Sciatic nerve (tissue), 2 donors: ENCODE results near the gene CCM2. TPM values are rescaled to one million over a fixed set of nuclear protein-coding genes. Genes with fewer than 3 reads are reported as not detected.

Experiments used
- ATAC-seq: fragments of 200-7000 bp; cut with Tn5 transposase; one replicate; pipeline ENCODE4 v1.9.1; 2020; ENCODE audit warnings: mild to moderate bottlenecking, moderate library complexity
- DNase-seq: peaks from one replicate; pipeline ENCODE4 v3.0.0-alpha.2; 2020; ENCODE audit warnings: low spot score
- intact Hi-C: fragments of 100-400 bp; cut with DNase I; formaldehyde crosslinking; loops from one replicate; pipeline ENCODE4 v1.14.2; 2022
- total RNA-seq: library from RNA; stranded (reverse); fragmentation: NEBNext Ultra II Directional; extraction: Animal tissue kit (Norgen Biotek cat#: 25700); gene quantifications from one replicate; pipeline ENCODE4 v1.2.1, GENCODE V29; 2021
- donor health status: DM: no; HTN: no; CAD: no.
- donor health status: DM: no; HTN: no; CAD: no.

Gene CCM2
- total RNA-seq, result 42.9 TPM

- intact Hi-C loops, result no loop called here
- no peak for ATAC-seq
These were observed at the start of gene CCM2 for GRCh38 chr7:45000093-45001032. Gene CCM2 (plus strand): TSS chr7:45000201. CDS start chr7:45000334, 133 bp downstream.

GRCh38 chr7:44953156-44953555 lies 46.8 kb upstream of the CCM2 start:
- ATAC-seq (no peak), DNase-seq (no peak)
- intact Hi-C loops, result no loop called here

More at GRCh38 chr7:45000093-45001032, at the start of gene CCM2:
- DNase-seq, result peak; percentile 78

- intact Hi-C loops, result no loop called here
- no peak for ATAC-seq
- no peak for DNase-seq
These were observed 44.3 kb upstream of the CCM2 start for GRCh38 chr7:44955733-44956132.

GRCh38 chr7:44956157-44956766 lies 43.7 kb upstream of the CCM2 start:
- ATAC-seq, result no peak
- intact Hi-C loops, result no loop called here
- no peak for DNase-seq

- intact Hi-C loops, result no loop called here
- DNase-seq (no peak), ATAC-seq (no peak)
These were observed 41.2 kb upstream of the CCM2 start for GRCh38 chr7:44958645-44959344.

GRCh38 chr7:44959433-44959951 lies 40.5 kb upstream of the CCM2 start:
- intact Hi-C loops, result no loop called here
- no peak for ATAC-seq
- no peak for DNase-seq

- intact Hi-C loops, result loop anchor here (10.0 kb wide), 1 partner anchor 175 kb away; no protein-coding TSS in a partner anchor
- no peak for ATAC-seq
- no peak for DNase-seq
These were observed 39.9 kb upstream of the CCM2 start for GRCh38 chr7:44960011-44960580.

- intact Hi-C loops, result loop anchor here (10.0 kb wide), 1 partner anchor 173 kb away; no protein-coding TSS in a partner anchor
- no peak for DNase-seq
These were observed 38.0 kb upstream of the CCM2 start for GRCh38 chr7:44961844-44962482.

GRCh38 chr7:44962483-44963251 lies 37.3 kb upstream of the CCM2 start:
- ATAC-seq, result peak; percentile 75
- intact Hi-C loops, result loop anchor here (10.0 kb wide), 1 partner anchor 172 kb away; no protein-coding TSS in a partner anchor
- peak; percentile 66 for DNase-seq

More at GRCh38 chr7:44961844-44962482, 38.0 kb upstream of the CCM2 start:
- ATAC-seq, result peak; percentile 36

- intact Hi-C loops, result loop anchor here (10.0 kb wide), 1 partner anchor 171 kb away; no protein-coding TSS in a partner anchor
- ATAC-seq (no peak), DNase-seq (peak; percentile 53)
These were observed 36.4 kb upstream of the CCM2 start for GRCh38 chr7:44963364-44964290.

GRCh38 chr7:44964384-44964830 lies 35.6 kb upstream of the CCM2 start:
- DNase-seq, result peak; percentile 27
- ATAC-seq, result no peak
- intact Hi-C loops, result loop anchor here (10.0 kb wide), 1 partner anchor 170 kb away; no protein-coding TSS in a partner anchor

- DNase-seq (peak; percentile 52), ATAC-seq (no peak)
- intact Hi-C loops, result loop anchor here (10.0 kb wide), 1 partner anchor 170 kb away; no protein-coding TSS in a partner anchor
These were observed 35.1 kb upstream of the CCM2 start for GRCh38 chr7:44964831-44965440.

- intact Hi-C loops, result loop anchor here (10.0 kb wide), 1 partner anchor 169 kb away; no protein-coding TSS in a partner anchor
- DNase-seq (peak; percentile 45), ATAC-seq (no peak)
These were observed 34.5 kb upstream of the CCM2 start for GRCh38 chr7:44965441-44965903.

- DNase-seq (peak; percentile 49), ATAC-seq (no peak)
- intact Hi-C loops, result loop anchor here (10.0 kb wide), 1 partner anchor 169 kb away; no protein-coding TSS in a partner anchor
These were observed 33.9 kb upstream of the CCM2 start for GRCh38 chr7:44965937-44966730.
